ENCODE results near the gene KRT39. TPM values are rescaled to one million over a fixed set of nuclear protein-coding genes. Genes with fewer than 3 reads are reported as not detected.
A peak's percentile ranks its signal among the peaks of the same experiment; 100 is the strongest.

KRT39 gene
- total and polyA plus RNA-seq, 2 of the 13 experiments (the other 11 are each of a cell fraction or from before 2014, with no cell fraction given): 0.07 to 1.2 TPM

- H3K27ac ChIP-seq (ENCODE audit: extremely low read length, insufficient read depth, low read length): no peak overlapping the region
- WGBS (ENCODE audit: low lambda C conversion rate): 83% methylated on average over 1 of the region's 1 CpG
- no peak overlapping the region for H3K4me3 ChIP-seq (replicated peaks in 1 of 3; ENCODE audit: insufficient read depth in 1 of 3, low read depth in 2 of 3, low read length in 3 of 3)
- no peak for TF ChIP-seq AKNA (CRISPR knock-in tag; IDR thresholded peaks at IDR 0.05; ENCODE audit: borderline replicate concordance)
- no peak for TF ChIP-seq KDM5B (CRISPR knock-in tag; IDR thresholded peaks at IDR 0.05; ENCODE audit: borderline replicate concordance)
- no peak for TF ChIP-seq TBX3 (IDR thresholded peaks at IDR 0.05; ENCODE audit: borderline replicate concordance)
- no peak for TF ChIP-seq ZNF660 (CRISPR knock-in tag; IDR thresholded peaks at IDR 0.05; ENCODE audit: borderline replicate concordance, low read depth)
- peak; percentile 94 to 97 for TF ChIP-seq MAFK (conservative IDR thresholded peaks at IDR 0.05 in 1 of 2, IDR thresholded peaks at IDR 0.05 in 1 of 2; ENCODE audit: low read length in 2 of 2)
- TF ChIP-seq PCBP1 (IDR thresholded peaks at IDR 0.05; ENCODE audit: borderline replicate concordance, low read depth, low read length): no peak
- no peak for TF ChIP-seq SNAPC5 (CRISPR knock-in tag; IDR thresholded peaks at IDR 0.05; ENCODE audit: borderline replicate concordance)
- no peak for TF ChIP-seq MTF1 (CRISPR knock-in tag; IDR thresholded peaks at IDR 0.05)
- no peak for TF ChIP-seq SOX13 (IDR thresholded peaks at IDR 0.05)
- TF ChIP-seq SOX13 (CRISPR knock-in tag; conservative IDR thresholded peaks at IDR 0.05 in 1 of 2, IDR thresholded peaks at IDR 0.05 in 1 of 2): no peak
- TF ChIP-seq ZNF713 (CRISPR knock-in tag; IDR thresholded peaks at IDR 0.05): no peak
- no peak for TF ChIP-seq ZNF687 (CRISPR knock-in tag; IDR thresholded peaks at IDR 0.05)
- peak; percentile 96 for TF ChIP-seq MAFF (IDR thresholded peaks at IDR 0.05; ENCODE audit: low read depth, low read length)
- no peak for TF ChIP-seq ZNF670 (CRISPR knock-in tag; IDR thresholded peaks at IDR 0.05; ENCODE audit: borderline replicate concordance)
- in situ Hi-C loops (cut with HindIII; ENCODE audit: extremely low pct_ligation_motif_present, low pct_unique_long_range_greater_than_20kb): no loop called here
- no peak overlapping the region for H3K4me2 ChIP-seq (ENCODE audit: low read depth, low read length)
- no peak overlapping the region for H2AFZ ChIP-seq (ENCODE audit: low read length)
- DNase-seq (ENCODE audit: low spot score): no peak
- no peaks in the 10 kb centered on the region for H4K20me1 ChIP-seq (ENCODE audit: insufficient read depth, low read length)
- no peaks in the 10 kb centered on the region for H3K27me3 ChIP-seq (ENCODE audit: control insufficient read depth in 1 of 2, insufficient read depth in 2 of 2, low read length in 2 of 2)
- intact Hi-C loops (cut with micrococcal nuclease; ENCODE audit: unreplicated experiment): no loop called here
- ChIA-PET CTCF (ENCODE audit: low intra/inter-chr PET ratio, low total read pairs) (no interaction called here), POLR2A (no interaction called here)
- no peak overlapping the region for H3K9ac ChIP-seq (ENCODE audit: insufficient read depth, low read depth, low read length)
- no peaks in the 10 kb centered on the region for H3K36me3 ChIP-seq (replicated peaks in 1 of 2; ENCODE audit: control insufficient read depth in 1 of 2, insufficient read depth in 2 of 2, low read length in 2 of 2)
- FAIRE-seq: no peak
- H3K79me2 ChIP-seq (ENCODE audit: insufficient read depth, low read length): no peaks in the 10 kb centered on the region
- 0 out of 2 replicates have a peak, but pooled peaks cover 6% of the 10 kb centered on the region for H3K9me3 ChIP-seq (ENCODE audit: low read length)
- ATAC-seq: no peak
- peaks cover 9% of the 10 kb centered on the region for H3K4me1 ChIP-seq (ENCODE audit: insufficient read depth, low read length)
- BruUV-seq (replicated peaks): no TSS peak
Measured at GRCh38 chr17:40967582-40967981, 834 bp upstream of the KRT39 start.

Measured in HepG2 (cell line).